Omental fat pad (tissue), 4 donors: Measurements from ENCODE around the gene SPATA24. TPM values are rescaled to one million over a fixed set of nuclear protein-coding genes. Genes with fewer than 3 reads are reported as not detected.

ENCODE experiments used
- ATAC-seq: fragments of 150-250 bp; one replicate; pipeline ENCODE4 v1.9.1; 2016; ENCODE audit warnings: mild to moderate bottlenecking, moderate library complexity; ENCODE audit not compliant: low FRiP score
- DNase-seq: peaks from one replicate; pipeline ENCODE4 v3.0.0-alpha.2; 2019; ENCODE audit warnings: low spot score
- CTCF ChIP-seq, 3 donors: fragments of 450-650 bp; IDR thresholded peaks; one replicate each; pipeline ENCODE4 v1.5.1; 2016 to 2017; ENCODE audit warnings: antibody characterized with exemption in 3 of 3, mild to moderate bottlenecking in 3 of 3, moderate library complexity in 2 of 3
- total RNA-seq, 4 donors: library from RNA; depleted of rRNA; stranded (reverse); fragments of >200 nt; gene quantifications; one replicate each; pipeline ENCODE4 v1.1.0, GENCODE V29; 2016

SPATA24 gene
- total RNA-seq, 4 donors from 2014 or later: 1.8 to 3.3 (median 2.0) TPM

- ATAC-seq: no peak
- no peak for TF ChIP-seq CTCF (IDR thresholded peaks at IDR 0.05)
- no peak for DNase-seq
Observed at GRCh38 chr5:139379626-139380449, 24.1 kb downstream of the SPATA24 start.

GRCh38 chr5:139378941-139379361, 24.9 kb downstream of the SPATA24 start:
- ATAC-seq: no peak

GRCh38 chr5:139378101-139378825, 25.6 kb downstream of the SPATA24 start:
- DNase-seq (no peak), ATAC-seq (no peak)

More at GRCh38 chr5:139378941-139379361, 24.9 kb downstream of the SPATA24 start:
- DNase-seq: no peak
- no peak for TF ChIP-seq CTCF (IDR thresholded peaks at IDR 0.05)

GRCh38 chr5:139377226-139377625, 26.7 kb downstream of the SPATA24 start:
- ATAC-seq (no peak), DNase-seq (no peak)

More at GRCh38 chr5:139378101-139378825, 25.6 kb downstream of the SPATA24 start:
- no peak for TF ChIP-seq CTCF (IDR thresholded peaks at IDR 0.05)

GRCh38 chr5:139376364-139376763, 27.5 kb downstream of the SPATA24 start:
- no peak for ATAC-seq
- no peak for DNase-seq
- TF ChIP-seq CTCF (IDR thresholded peaks at IDR 0.05): no peak

More at GRCh38 chr5:139377226-139377625, 26.7 kb downstream of the SPATA24 start:
- TF ChIP-seq CTCF (IDR thresholded peaks at IDR 0.05): no peak

- DNase-seq (no peak), ATAC-seq (no peak)
- no peak for TF ChIP-seq CTCF (IDR thresholded peaks at IDR 0.05)
Observed at GRCh38 chr5:139374909-139375308, 29.0 kb downstream of the SPATA24 start.
